ENCODE measurements around the gene OSGEP.

OSGEP gene

DNA sequence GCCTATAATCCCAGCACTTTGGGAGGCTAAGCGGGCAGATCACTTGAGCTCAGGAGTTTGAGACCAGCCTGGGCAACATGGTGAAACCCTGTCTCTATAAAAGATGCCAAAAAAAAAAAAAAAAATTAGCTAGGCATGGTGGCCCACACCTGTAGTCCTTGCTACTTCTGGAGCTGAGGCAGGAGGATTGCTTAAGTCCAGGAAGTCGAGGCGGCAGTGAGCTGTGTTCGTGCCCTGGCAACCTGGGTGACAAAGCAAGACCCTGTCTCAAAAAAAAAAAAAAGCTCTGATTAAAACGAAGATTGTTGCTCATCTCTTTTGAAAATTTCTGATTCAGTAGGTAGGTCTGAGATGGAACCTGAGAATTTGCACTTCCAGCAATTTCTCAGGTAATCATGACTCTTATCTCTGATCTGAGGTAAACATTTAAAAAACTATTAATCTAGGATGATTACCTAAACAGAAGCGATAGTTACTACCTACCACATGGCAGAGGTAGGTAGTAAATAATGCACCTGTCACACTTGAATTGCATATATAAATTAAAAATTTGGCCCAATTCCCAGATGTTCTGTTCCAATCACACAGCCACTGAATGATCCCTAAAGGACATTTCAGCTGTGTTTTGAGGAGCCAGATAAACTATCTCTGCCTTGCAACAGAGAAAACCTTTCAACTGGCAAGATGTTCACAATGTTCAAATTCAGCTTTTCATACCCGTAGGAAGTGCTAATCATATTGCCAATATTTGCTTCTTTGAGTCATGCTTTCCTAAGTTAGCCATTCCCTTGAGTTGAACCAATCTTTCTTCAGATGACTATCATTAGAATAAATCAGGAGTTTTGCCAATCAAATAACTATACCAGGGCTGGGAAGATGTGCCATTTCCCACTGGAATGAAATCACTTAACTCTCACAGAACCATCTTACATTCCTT is 37.1 kb downstream of the OSGEP start:
- ChIA-PET CTCF (interaction anchor here (0.7 to 1.3 kb wide), 6 partner anchors 10 to 196 kb away, joined by 3 to 5 read pairs (median 3); partner anchors contain the start of genes APEX1, OSGEP and PARP2), POLR2A (interaction anchor here (0.6 to 0.9 kb wide), 2 partner anchors 44 to 75 kb away, joined by 4 read pairs; no protein-coding TSS in a partner anchor)
- TF ChIP-seq, protein P1, sequence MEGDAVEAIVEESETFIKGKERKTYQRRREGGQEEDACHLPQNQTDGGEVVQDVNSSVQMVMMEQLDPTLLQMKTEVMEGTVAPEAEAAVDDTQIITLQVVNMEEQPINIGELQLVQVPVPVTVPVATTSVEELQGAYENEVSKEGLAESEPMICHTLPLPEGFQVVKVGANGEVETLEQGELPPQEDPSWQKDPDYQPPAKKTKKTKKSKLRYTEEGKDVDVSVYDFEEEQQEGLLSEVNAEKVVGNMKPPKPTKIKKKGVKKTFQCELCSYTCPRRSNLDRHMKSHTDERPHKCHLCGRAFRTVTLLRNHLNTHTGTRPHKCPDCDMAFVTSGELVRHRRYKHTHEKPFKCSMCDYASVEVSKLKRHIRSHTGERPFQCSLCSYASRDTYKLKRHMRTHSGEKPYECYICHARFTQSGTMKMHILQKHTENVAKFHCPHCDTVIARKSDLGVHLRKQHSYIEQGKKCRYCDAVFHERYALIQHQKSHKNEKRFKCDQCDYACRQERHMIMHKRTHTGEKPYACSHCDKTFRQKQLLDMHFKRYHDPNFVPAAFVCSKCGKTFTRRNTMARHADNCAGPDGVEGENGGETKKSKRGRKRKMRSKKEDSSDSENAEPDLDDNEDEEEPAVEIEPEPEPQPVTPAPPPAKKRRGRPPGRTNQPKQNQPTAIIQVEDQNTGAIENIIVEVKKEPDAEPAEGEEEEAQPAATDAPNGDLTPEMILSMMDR (IDR thresholded peaks at IDR 0.05; ENCODE audit: control extremely low read depth, extremely low read depth, low read depth, missing control alignments), result no peak
- no peak for DNase-seq (ENCODE audit: extremely low spot score)

DNA sequence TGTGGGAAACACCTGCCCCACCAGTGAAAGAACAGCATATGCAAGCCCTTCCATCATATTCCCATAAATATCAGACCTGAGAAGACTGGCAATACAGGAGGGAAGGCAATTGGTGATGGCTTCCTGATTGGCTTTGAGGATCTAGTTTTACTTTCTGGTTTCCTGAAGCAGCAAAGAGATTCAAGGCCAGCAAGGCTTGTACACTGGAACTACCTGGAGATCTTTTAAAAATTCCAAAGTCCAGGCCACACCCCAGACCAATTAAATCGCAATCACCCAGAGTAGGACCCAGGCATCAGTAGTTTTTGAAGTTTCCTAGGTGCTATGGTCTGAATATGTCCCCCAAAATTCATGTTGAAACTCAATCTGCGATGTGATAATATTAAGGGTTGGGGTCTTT is 38.4 kb downstream of the OSGEP start:
- POLR2A ChIA-PET, result interaction anchor here (0.9 to 1.5 kb wide), 2 partner anchors 53 to 73 kb away, joined by 5 to 11 read pairs; partner anchors contain the start of genes PARP2 and PNP

DNA sequence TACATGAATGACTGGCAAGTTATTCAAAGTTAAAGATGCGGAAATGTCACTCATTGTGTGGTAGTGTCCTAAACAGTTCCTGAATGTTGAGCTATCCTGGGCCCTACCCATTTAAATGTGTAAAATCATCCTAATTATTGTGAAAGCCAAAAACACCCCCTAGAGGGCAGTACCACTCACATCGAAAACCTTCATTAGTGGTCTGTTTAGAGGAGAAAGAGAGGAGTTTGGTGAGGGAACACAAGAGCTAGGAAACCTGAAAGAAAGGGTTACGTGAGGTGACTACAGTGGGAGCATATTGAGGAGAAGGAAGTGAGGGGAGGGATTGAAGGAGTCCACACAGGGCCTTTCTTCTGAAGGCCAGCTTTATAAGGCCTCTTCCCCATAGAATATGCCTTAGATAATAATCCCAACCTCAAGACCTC is 38.8 kb downstream of the OSGEP start:
- ChIA-PET POLR2A (interaction anchor here (0.9 to 1.5 kb wide), 2 partner anchors 54 to 73 kb away, joined by 5 to 11 read pairs; partner anchors contain the start of genes PARP2 and PNP), CTCF (interaction anchor here (0.6 to 4.4 kb wide), 49 partner anchors 8 to 555 kb away, joined by 3 to 54 read pairs (median 5); partner anchors contain the start of genes APEX1, KLHL33, OSGEP and PARP2)
- TF ChIP-seq, protein P1 (IDR thresholded peaks at IDR 0.05; ENCODE audit: control extremely low read depth, extremely low read depth, low read depth, missing control alignments), result peak; percentile 56
- peak; percentile 59 for DNase-seq (ENCODE audit: extremely low spot score)

More for the DNA sequence above, 38.4 kb downstream of the OSGEP start:
- CTCF ChIA-PET, result interaction anchor here (0.7 to 4.4 kb wide), 42 partner anchors 8 to 555 kb away, joined by 3 to 54 read pairs (median 5); partner anchors contain the start of genes APEX1, KLHL33, OSGEP and PARP2
- no peak for DNase-seq (ENCODE audit: extremely low spot score)
- TF ChIP-seq, protein P1 (IDR thresholded peaks at IDR 0.05; ENCODE audit: control extremely low read depth, extremely low read depth, low read depth, missing control alignments), result no peak

GRCh38 chr14:20413744-20414082 is 40.9 kb downstream of the OSGEP start:
- ChIA-PET POLR2A (interaction anchor here (0.5 to 1.0 kb wide), 2 partner anchors 48 to 841 kb away, joined by 3 to 5 read pairs; partner anchors contain the start of gene PIP4P1), CTCF (interaction anchor here (1.3 to 4.4 kb wide), 11 partner anchors 10 to 197 kb away, joined by 3 to 54 read pairs (median 15); partner anchors contain the start of genes APEX1, OSGEP, PARP2 and PIP4P1)
- peak; percentile 55 for DNase-seq (ENCODE audit: extremely low spot score)
- TF ChIP-seq, protein P1 (IDR thresholded peaks at IDR 0.05; ENCODE audit: control extremely low read depth, extremely low read depth, low read depth, missing control alignments), result no peak

DNA sequence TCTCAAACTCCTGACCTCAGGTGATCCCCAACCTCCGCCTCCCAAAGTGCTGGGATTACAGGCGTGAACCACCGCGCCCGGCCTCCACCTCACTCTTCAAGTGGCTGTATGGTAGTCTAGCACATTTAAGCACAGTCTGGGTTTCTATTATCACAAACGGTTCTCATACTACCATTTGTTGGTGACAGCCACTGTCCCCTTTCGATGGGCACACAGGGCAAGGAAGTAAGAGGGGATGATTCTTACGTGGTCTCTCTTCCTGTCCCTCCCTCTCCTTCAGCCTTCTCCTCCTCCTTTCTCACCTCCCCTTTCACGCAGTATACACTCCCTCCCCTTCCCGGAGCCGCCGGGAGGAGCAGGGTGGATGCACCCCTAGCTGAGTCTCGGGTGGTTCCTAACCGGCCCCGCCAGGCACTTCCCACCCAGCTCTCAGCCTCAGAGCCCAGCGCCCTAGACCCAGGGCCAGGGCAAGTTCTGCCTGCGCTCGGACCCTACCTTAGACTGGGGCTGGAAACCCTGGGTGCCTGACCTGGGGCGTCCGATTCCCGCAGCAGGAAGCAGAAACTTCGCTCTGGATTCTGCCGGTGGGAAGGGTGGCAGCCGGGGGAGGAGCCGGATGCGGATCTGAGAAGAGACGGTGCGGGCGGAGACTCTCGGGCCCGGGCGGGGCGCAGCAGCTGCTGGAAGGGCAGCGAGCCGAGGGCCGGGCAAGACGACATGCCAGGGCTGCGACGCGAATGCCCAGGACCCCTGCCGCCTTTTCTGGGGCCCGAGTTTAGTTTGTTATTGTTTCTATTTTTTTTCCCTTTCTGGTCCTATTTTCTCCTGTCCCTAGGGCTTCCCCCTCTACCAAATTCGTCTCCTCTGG is 41.5 kb downstream of the OSGEP start, which contains the start of gene TEP1:
Gene TEP1 (minus strand): TSS at position 626 of the 868 bp plus-strand sequence. CDS start 5,062 bp downstream, outside the sequence.
- ChIA-PET POLR2A (interaction anchor here (0.5 to 1.5 kb wide), 4 partner anchors 40 to 842 kb away, joined by 3 to 5 read pairs (median 4); partner anchors contain the start of genes APEX1 and PIP4P1), CTCF (interaction anchor here (1.6 to 4.4 kb wide), 9 partner anchors 10 to 197 kb away, joined by 4 to 54 read pairs (median 27); partner anchors contain the start of genes APEX1, OSGEP and PIP4P1)
- TF ChIP-seq, protein P1 (IDR thresholded peaks at IDR 0.05; ENCODE audit: control extremely low read depth, extremely low read depth, low read depth, missing control alignments), result no peak
- DNase-seq (ENCODE audit: extremely low spot score), result peak; percentile 80
